A673 (cell line): Measurements from ENCODE around the gene CYP2R1.

Source experiments
- CTCF ChIP-seq: fragments of 300-800, 200-600 bp; sonication (generic); conservative IDR thresholded peaks from 2 replicates; pipeline ENCODE4 v1.5.1; 2017; ENCODE audit warnings: low read depth, mild to moderate bottlenecking, antibody characterized with exemption, low read length, moderate library complexity, mixed read lengths
- EZH2 ChIP-seq: fragments of 200-600 bp; sonication (generic); IDR thresholded peaks from 2 replicates; pipeline ENCODE4 v1.6.1; 2017; ENCODE audit warnings: borderline replicate concordance, low read depth, mild to moderate bottlenecking, mixed read lengths, antibody characterized with exemption, low read length; ENCODE audit not compliant: poor library complexity, severe bottlenecking

DNA sequence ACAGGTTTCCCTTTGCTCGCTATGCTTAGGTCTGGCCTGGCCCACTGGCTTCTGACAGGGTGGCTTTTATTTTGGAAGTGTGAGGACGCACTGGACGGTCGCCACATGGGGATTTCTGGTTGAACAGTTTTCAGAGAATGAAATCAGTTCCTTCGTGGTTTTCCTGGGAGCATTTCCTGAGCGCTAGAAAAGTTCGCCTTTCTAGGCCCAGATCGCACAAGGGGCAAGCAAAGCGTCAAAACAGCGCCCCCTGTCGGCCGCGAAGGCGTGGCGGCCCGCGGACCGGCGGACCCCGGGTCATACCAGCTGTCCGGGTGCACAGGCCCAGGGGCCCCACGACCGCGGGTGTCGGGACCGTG, 12.7 kb upstream of the CYP2R1 start:
- peak; percentile 88 for TF ChIP-seq CTCF
- no peak for TF ChIP-seq EZH2
